NCI-H2196 (cell line): Measurements from ENCODE around the gene ACSL1.
"Not testable (repeated sequence)": the region's sequence is repeated elsewhere in the genome, so short reads cannot be mapped to it uniquely, and the experiment has no call there.

Experiments used
- DNase-seq: peaks from one replicate; lab custom pipeline; 2025; ENCODE audit not compliant: unreplicated experiment; lab: John Stamatoyannopoulos, UW

ACSL1 gene

GRCh38 chr4:184762100-184762499, 63.7 kb downstream of the ACSL1 start:
- no peak for DNase-seq

GRCh38 chr4:184760681-184761080, 65.1 kb downstream of the ACSL1 start:
- no peak for DNase-seq

GRCh38 chr4:184757810-184758209, 68.0 kb downstream of the ACSL1 start:
- no peak for DNase-seq

GRCh38 chr4:184756399-184756798, 69.4 kb downstream of the ACSL1 start:
- no peak for DNase-seq

GRCh38 chr4:184755278-184755677, 70.5 kb downstream of the ACSL1 start:
- DNase-seq: no peak

GRCh38 chr4:184752496-184753275, 73.1 kb downstream of the ACSL1 start:
- no peak for DNase-seq

GRCh38 chr4:184751585-184751956, 74.2 kb downstream of the ACSL1 start:
- no peak for DNase-seq

GRCh38 chr4:184750926-184751584, 74.7 kb downstream of the ACSL1 start:
- no peak for DNase-seq

GRCh38 chr4:184748251-184748652, 77.5 kb downstream of the ACSL1 start:
- no peak for DNase-seq

GRCh38 chr4:184747034-184747830, 78.5 kb downstream of the ACSL1 start:
- DNase-seq: peak; percentile 26

- DNase-seq: peak; percentile 51
These were observed 79.7 kb downstream of the ACSL1 start for GRCh38 chr4:184745831-184746795.

- DNase-seq: no peak
These were observed 81.5 kb downstream of the ACSL1 start for GRCh38 chr4:184744236-184744635.

GRCh38 chr4:184743650-184744049, 82.1 kb downstream of the ACSL1 start:
- no peak for DNase-seq

- DNase-seq: not testable (repeated sequence)
These were observed 84.1 kb downstream of the ACSL1 start for GRCh38 chr4:184741651-184742050.

- DNase-seq: no peak
These were observed 84.8 kb downstream of the ACSL1 start for GRCh38 chr4:184740980-184741391.

GRCh38 chr4:184739575-184739974, 86.2 kb downstream of the ACSL1 start:
- DNase-seq: not testable (repeated sequence)

- DNase-seq: no peak
These were observed 91.0 kb downstream of the ACSL1 start for GRCh38 chr4:184734758-184735157.

GRCh38 chr4:184733654-184734524, 91.9 kb downstream of the ACSL1 start, which contains the start of gene CENPU:
CENPU (minus strand) TSS chr4:184734096; CDS start chr4:184734062, 34 bp downstream.
- peak; percentile 90 for DNase-seq

- peak; percentile 42 for DNase-seq
These were observed 93.6 kb downstream of the ACSL1 start for GRCh38 chr4:184732126-184732525.
